Fibroblast of pulmonary artery (primary cell): Measurements from ENCODE around the gene WDR1.

Source experiments
- DNase-seq: peaks from one replicate; pipeline ENCODE4 v3.0.0-alpha.2; 2010; ENCODE audit warnings: low read depth
- H3K4me3 ChIP-seq: replicated peaks from 2 replicates; pipeline ENCODE4 v1.5.1; 2011; ENCODE audit warnings: low read depth, mild to moderate bottlenecking, control low read depth, low read length, moderate library complexity
- CTCF ChIP-seq: IDR thresholded peaks from 2 replicates; pipeline ENCODE4 v1.5.1; 2011; ENCODE audit warnings: mild to moderate bottlenecking, control low read depth, low read length, inconsistent platforms; ENCODE audit errors: missing control alignments

The WDR1 gene

GRCh38 chr4:10160281-10160856 lies 43.8 kb upstream of the WDR1 start:
- peak; percentile 55 for TF ChIP-seq CTCF
- peak; percentile 79 for DNase-seq
- H3K4me3 ChIP-seq: no peak overlapping the region

DNA sequence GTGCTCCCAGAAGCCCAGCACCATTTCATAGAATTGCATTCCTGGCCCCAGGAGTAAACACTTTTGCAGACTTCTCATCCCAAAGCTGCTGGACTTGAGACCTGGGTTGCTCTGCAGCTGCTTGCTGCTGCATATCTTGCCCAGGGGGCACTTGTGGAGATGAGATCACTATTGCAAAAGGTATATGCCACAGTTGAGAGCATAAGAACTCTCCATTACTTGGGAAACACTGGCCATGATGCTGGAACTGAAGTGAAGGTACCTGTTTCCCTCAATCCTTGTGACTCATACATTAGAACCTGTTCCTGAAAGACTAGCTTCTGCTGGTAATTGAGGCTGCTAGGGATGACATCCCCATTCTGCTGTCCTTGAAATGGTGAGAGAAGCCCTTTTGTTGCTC lies 43.1 kb upstream of the WDR1 start:
- no peak overlapping the region for H3K4me3 ChIP-seq
- no peak for DNase-seq
- no peak for TF ChIP-seq CTCF

DNA sequence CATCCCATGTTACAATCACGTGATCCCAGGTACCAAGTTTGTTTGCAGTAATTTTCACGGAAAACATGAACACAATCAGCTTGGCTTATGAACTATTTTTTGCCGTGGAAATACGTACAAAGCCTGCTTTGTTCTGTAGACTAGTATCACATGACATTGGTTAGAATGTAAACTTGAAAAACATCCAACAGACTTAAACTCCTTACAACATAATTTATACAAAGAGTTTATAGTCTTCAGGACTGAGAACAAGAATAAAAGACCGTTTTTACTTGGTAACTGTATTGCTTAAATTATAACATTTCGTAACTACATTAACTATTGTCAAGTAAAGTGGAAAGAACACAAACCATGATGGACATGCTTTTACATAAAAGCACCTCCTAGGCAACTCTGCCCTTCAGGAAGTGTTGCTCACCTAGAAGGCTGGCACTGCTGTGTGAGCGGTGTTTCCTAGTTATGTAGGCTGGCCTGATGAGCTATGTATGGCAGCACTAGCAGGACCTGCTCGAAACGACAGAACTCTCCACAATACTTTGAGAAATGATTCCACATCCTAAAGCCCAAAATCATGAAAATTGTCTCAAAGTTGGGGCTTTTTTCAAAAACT lies 41.8 kb upstream of the WDR1 start:
- H3K4me3 ChIP-seq: no peak overlapping the region
- peak; percentile 63 for DNase-seq

DNA sequence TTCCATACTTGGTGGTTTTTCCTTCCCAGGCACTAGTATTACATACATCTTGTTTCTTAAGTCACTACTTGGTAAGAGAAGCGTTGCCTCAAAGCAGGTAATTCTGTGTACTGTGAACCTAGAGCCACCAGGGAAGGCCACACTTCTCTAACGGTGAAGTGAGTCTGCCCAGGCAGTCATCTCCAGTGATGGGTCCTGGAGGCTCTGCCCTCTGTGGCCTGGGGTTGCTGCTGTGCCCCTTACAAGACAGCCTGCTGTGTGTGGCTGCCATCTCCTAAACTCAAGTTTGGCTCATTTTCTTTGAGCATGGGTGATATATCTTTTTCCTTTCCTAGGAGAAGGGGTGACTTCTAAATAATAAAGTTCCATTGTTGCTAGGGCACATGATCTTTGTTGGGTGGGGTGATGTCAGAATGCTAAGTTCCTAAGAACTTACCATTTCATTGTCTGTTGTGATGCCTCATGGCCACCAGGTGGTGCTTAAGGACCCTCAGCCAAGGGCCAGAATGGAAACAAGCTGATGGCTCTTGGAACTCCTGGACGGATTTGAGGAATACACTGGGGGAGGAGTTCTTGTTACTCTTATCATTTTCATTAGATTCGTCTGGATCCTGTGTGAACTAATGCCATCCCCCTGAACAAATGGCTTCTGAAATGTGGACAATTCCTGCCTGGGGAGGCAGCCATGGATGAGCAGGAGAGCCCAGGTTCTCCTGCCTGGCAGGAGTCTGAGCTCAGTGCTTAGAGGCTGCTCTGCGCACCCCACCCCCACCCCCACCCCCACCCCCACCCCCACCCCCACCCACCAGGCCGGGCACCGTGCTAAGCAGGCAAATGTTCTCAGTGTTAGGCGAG lies 41.1 kb upstream of the WDR1 start:
- peak; percentile 92 for TF ChIP-seq CTCF
- DNase-seq: peak; percentile 93
- H3K4me3 ChIP-seq: no peak overlapping the region

More for the DNA sequence above, 41.8 kb upstream of the WDR1 start:
- TF ChIP-seq CTCF: no peak

GRCh38 chr4:10154241-10154640 lies 37.6 kb upstream of the WDR1 start:
- TF ChIP-seq CTCF: no peak
- no peak overlapping the region for H3K4me3 ChIP-seq
- DNase-seq: no peak

GRCh38 chr4:10153161-10153560 lies 36.6 kb upstream of the WDR1 start:
- no peak for DNase-seq
- no peak overlapping the region for H3K4me3 ChIP-seq
- TF ChIP-seq CTCF: no peak

GRCh38 chr4:10151182-10151581 lies 34.6 kb upstream of the WDR1 start:
- no peak for TF ChIP-seq CTCF
- no peak overlapping the region for H3K4me3 ChIP-seq
- DNase-seq: no peak
